NCI-H2196 (cell line): ENCODE measurements around the gene NSG2.

ENCODE experiments used
- DNase-seq: peaks from one replicate; lab custom pipeline; 2025; ENCODE audit not compliant: unreplicated experiment; lab: John Stamatoyannopoulos, UW

Gene NSG2

DNA sequence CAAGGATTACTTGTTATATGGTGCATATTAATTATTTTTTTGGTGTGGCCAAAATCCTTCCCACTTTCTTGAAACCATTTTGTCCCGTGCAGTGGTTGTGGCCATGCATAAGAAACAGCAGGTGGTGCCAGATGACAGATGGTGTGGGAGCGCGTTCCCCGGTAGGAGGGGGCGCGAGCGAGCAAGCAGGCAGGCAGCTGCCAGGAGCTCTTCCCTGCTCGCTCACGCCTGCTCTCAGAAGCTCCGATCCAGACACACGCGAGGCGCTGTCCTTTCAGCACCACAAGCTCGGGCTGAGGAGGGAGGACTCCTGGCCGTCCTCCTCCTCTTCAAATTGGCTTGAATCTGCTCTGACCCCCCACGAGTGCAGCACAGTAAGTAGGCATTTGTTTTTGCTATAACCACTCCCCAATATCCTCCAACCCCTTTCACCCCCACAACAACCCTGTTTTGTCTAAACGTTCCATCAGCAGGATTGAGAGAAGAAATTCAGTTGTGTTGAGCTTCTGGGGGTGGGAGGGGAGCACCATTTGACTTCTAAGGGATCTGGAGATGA lies at the start of gene NSG2:
Gene NSG2, plus strand, starts transcription at position 237 of the 556 bp plus-strand sequence. CDS start 1,050 bp downstream, outside the sequence.
- DNase-seq, result peak; percentile 90

DNA sequence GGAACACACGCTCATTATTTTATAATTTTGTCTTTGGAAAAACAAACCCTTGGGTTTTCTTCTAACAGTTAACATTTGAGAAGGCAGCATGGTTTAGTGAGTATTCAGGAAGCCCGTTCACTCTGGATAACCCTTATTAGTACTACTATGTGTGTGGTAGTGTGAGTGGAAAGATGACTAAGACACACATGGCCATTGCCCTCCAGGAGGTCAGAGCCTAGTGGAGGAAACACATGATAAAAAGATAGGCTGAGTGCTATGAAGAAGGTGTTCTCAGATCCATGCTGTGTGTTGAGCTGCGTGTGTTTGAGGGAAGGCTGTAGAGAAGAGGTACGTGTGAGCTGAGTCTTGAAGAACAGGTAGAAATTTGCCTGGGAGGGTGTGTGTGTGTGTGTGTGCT lies 48.2 kb upstream of the NSG2 start:
- no peak for DNase-seq

DNA sequence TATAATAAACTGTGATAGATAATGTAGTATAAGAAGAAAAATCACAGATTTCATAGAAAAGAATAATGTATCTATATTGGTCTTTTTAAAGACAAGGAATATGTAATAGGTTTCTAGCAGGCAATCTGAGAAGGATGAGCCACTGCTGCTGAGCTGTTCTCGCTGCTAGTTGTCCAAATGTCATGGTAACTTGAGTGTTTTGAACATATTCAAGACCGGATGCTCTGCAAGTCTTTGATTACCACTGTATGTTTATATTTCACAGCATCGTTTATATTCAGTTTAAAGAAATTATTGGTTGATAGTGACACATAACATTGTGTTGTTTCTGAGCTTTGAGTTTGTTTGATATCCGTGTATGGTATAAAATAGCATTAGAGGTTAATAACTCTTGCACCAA lies 47.0 kb upstream of the NSG2 start:
- DNase-seq, result no peak

DNA sequence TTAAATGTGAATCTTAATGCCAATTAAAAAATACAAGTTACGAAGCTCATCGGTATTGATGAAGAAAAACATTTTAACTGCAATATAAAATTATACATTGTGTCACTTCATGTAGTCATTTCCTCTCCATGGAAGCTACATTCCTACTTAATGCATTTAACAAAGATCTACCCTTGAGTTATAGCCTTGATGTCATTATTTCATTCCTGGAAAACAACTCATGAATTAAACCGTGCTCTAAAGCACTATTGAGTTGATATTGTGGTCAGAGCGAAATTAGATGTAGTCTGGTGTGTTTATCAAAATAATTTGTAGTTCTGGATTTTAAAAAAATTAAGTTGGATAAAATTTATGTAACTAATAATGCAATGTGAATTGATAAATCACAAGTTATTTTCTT lies 45.4 kb upstream of the NSG2 start:
- no peak for DNase-seq

DNA sequence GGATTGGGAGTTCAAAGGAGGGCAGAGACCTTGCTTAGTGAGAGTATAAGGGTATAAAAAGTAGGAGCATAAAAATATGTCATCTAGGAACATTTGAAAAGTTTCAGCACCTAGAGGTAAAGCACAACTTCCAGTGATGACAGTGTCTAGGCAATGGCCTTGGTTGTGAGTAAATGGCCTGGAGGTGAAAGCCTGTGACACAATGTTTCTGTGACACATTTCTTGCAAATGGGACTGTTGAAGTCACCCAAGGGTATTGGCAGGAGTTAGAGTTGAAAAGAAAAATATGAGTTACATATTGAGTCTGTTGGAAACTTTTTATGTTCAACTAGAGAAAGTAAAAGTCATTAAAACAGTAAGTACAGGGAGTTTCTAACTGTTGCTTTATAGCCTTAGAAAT lies 41.7 kb upstream of the NSG2 start:
- DNase-seq, result no peak

DNA sequence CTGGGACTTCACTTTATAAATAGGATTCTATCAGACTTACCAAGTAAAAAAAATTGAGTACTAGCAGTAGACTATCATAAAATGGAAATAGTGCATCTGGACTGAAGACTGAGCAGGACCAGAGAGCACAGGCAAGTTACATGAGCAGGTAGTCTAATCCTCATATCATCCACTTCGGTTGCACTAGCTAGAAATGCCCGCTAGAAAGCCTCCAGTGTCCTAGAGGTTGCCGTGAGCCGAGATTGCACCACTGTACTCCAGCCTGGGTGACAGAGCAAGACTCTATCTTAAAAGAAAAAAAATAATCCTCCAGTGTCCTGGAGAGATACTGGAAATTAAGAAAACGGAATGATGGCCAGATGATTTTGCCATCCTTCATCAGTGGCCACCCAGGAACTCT lies 36.6 kb upstream of the NSG2 start:
- no peak for DNase-seq

DNA sequence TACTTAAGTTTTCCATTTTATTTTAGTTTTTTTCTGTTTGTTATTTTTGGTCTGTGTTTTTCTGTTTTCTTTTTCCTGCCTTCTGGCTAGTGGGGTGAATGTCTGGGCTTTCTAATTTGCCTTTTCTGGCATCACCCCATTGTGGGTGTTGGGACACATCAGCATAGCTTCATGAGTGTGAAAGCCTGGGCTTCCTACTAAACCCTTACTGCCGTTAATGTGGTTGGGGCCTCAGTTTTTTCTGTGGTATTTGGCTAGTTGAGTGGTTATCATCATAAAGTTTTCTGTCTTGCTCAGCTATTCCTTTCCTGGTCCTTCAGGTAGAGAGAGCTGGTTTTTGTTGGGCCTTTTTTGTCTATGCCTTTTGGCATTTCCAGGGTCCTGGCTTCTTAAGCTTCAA lies 35.1 kb upstream of the NSG2 start:
- no peak for DNase-seq

DNA sequence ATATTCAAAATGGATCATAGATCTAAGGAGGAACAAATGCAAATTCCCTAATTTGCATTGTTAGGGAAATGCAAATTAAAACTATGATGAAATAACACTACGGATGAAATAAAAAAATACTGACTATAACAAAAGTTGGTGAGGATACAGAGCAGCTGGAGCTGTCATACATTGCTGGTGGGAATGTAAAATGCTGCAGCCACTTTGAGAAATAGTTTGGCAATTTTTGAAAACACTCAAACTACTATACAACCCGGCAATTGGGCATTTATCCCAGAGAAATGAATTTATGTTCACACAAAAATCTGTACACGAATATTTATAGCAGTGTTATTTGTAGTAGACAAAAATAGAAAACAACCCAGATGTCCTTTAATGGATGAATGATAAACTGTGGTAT lies 34.1 kb upstream of the NSG2 start:
- no peak for DNase-seq

DNA sequence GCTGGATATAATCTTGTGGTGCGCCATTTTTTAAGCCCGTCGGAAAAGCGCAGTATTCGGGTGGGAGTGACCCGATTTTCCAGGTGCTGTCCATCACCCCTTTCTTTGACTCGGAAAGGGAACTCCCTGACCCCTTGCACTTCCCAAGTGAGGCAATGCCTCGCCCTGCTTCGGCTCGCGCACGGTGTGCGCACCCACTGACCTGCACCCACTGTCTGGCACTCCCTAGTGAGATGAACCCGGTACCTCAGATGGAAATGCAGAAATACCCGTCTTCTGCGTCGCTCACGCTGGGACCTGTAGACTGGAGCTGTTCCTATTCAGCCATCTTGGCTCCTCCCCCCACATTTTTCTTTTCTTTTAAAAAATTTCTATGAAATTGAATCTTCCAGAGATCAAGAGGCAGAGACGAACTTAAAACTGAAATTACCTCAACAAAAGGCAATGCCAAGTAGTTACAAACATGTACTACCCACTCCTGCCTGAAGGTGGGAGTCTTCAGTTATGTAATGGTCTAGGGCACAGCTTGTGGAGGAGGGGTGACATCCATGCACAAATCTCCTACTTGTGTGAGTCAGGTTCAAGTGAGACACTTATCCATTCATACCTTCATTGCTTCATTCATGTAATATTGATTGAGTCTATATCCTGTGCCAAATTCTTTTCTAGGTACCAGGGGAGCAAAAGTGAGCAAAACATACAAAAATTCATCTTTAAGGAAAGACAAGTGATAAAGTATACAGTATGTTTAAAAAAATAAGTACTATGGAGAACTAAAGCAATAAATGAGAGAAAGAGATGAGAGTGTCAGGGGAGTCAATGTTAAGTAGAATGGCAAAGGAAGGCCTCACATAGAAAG lies 25.2 kb upstream of the NSG2 start:
- peak; percentile 70 for DNase-seq

DNA sequence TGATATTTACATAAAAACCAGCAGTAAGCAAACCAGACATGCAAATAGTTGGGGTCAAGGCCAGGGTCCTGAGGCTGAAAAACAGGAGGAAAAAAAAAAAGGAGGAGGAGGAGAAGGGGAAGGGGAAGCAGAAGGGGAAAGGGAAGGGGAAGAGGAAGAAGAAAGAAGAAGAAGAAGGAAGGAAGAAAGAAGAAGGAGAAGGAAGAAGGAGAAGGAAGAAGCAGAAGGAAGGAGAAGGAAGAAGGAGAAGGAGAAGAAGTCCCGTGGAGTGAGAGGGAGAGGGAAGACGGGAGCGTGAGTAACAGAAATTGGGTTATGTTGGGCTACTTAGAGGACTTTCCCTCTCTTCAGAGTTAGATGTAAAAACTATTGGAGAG lies 24.6 kb upstream of the NSG2 start:
- DNase-seq, result no peak

DNA sequence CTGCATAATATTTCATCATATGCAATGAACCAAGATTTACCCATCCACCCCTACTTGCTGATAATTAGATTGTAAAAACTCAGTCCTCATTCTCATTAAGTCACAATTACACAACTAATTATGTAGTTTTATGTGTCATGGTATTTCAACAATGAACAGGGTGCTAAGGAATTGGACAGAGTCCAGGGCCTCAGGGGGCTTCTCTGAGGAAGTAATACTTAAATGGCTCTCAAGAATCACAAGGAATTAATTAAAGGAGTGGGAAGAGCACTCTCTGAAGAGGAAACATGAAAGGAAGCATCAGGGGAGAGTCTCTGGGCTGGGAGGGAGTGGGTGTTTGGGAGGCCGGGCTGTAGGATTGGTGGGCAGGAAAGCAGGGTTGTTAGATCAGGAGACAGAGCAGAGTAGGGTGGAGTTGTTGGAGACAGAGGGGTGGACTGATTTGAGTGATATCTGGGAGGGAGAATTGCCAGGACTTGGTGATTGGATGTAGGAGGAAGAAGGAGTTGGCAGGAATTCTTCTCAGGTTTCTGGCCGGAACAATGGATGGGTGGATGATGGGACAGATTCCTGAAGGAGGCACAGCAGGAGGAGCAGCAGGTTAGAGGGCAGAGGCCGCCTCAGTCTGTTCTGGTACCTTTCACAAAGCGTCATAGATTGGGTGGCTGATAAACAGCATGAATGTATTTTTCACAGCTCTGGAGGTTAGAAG lies 23.0 kb upstream of the NSG2 start:
- no peak for DNase-seq

DNA sequence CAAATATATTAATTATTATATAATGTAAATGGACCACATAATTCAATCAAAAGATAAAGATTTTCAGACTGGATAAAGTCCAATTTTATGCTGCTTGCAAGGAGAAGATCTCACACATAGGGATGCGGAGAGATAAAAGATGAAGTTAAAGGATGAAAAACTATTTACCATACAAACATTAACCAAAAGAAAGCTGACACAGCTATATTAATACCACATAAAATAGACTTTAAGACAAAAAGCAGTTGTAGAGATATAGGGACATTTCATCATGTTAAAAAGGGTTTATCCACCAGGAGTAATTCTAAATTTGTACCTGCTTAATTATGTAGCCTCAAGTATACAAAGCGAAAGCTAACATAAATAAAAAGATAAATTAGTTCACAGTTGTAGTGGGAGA lies 15.2 kb upstream of the NSG2 start:
- DNase-seq, result no peak

DNA sequence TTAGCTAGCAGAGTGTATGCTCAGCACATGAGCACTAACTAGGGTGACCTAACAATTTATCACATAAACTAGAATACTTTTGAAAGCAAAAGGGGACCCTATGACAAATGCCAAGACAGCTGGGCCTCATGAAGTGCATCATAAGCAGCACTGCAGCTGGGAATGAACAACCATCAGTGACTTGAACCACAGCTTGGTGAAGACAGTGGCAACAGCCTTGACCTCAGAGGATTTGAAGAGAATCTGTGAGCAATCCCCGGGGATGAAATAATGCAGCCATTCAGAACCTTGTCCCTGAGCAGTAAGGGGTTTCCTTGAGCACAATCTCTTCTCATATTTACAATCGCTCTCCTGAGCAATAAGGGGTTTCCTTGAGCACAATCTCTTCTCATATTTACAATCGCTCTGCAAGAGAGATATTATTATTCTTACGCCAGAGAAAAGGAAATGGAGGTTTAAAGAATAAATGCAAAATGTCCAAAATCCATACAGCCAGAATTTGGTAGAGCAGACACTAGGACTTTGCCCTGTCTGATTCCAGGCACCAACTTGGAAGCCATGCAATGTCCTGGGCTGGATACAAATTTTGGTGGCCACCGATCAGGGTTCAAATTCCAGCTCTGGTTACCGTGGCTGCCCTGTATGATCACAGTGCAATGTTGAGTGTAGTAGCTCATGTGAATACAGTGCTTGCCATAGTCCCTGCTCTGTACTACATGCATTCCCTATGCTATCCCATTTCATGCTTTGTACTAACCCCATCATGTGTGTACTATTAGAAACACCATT lies 846 bp upstream of the NSG2 start:
- DNase-seq, result no peak

DNA sequence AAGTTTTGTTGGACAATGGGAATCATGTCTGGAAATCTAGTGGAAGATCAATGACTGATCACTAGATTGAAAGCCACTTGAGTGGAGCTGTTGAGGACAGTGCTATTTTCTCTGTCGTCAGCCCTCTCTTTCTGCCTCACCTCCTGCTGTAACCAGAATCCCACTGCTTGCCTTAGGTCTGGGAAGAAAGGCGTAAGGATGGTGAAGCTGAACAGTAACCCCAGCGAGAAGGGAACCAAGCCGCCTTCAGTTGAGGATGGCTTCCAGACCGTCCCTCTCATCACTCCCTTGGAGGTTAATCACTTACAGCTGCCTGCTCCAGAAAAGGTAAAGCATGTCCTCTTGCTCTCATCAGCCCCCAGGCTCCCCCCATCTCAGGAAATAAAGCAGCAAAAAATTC lies 1.1 kb downstream of the NSG2 start:
- no peak for DNase-seq

DNA sequence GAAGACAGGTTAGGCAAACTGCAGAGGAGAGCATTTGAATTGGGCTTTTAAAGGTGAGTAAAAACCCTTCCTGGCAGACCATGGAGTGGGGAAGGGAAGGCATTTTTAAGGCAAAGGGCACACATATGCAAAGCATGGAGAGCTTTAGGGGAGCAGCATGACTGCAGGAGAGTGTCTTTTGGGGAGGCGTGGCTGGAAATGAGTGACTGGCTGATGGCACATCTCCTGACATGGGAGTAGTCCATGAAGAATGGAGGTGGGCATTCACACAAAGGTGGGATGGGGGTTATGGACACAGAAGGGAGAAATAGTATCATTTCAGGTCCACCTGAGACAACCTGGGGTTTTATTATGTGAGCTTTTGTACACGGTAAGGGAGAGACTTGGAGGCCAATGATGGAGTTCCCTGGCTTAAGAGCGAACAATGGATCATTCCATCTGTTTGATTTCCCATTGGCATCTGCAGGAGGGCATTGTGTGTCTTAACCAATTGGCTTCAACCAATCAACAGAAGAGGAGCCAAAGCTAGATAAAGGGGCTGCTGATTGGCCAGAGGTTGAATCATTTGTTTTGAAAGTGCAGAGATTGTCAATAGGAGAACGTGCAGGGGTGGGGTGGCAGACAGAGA lies 2.1 kb downstream of the NSG2 start:
- no peak for DNase-seq

DNA sequence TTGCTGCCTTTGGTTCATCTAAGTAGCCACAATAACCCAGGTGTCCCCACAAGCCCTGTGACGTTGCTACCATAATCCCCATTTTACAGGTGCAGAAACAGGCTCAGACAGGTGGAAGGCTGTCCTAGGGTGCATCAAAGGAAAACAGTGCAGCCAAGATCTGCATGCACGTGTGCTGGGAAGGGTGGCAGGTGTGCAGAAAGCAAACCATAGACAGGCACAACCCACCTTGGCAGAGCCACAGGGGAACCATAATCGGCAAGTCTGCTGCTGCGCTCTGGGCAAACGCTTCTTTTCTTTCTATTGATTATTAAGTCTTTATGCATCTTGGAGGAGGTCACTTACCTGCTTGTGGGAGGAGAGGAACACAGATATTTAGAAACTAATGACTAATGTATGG lies 7.1 kb downstream of the NSG2 start:
- no peak for DNase-seq

DNA sequence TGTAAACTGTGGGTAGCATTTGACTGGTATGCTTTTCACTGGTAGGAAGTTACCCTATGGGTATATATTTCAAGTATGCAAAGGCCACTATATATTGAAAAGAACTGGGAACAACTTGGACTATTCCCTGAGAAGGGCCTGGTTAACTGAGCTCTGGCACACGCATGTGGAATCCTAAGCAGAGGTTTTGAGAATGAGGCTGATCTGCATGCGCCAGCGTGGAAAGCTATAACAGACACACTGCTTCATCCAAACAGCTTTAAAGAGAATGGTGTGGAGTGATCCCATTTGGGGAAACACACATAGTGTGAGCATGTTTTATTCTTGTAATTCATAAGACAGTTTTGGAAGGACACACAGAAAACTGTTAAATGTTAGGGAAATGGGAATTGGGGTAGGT lies 8.4 kb downstream of the NSG2 start:
- DNase-seq, result no peak

DNA sequence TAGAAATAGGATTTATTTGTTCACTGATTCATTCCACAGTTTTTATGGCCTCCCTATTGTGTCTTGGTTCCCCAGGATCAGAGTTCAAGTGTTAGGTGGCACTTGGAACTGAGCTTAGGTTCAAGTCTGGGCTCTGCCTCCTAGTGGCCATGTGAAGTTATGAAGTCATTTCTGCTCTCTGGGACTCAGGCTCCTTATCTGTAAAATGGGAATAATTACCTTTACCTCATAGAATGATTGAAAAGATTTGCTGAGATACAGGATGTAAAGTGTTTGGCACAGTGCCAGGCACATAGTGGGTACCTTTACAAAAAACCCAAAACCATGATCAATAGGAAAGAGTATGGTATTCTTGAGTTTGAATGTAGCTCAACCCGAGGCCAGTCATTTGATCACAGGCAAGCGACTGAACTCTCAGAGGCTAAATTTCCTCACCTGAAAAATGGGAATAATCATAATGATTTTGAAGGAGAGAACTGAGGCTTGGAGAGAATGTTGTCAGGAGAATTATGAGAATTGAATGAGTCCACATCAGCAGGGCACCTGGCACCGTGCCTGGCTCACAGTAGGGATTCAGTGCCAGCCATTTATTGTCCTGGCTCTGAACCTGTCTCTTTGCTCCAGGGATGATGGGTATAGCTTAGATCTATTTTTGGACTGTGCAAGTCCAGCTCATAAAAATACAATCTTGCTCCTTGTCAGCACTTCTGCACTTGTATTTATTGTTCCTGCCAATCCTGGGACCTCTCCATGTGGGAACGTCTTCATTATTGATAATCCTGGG lies 10.8 kb downstream of the NSG2 start:
- no peak for DNase-seq

DNA sequence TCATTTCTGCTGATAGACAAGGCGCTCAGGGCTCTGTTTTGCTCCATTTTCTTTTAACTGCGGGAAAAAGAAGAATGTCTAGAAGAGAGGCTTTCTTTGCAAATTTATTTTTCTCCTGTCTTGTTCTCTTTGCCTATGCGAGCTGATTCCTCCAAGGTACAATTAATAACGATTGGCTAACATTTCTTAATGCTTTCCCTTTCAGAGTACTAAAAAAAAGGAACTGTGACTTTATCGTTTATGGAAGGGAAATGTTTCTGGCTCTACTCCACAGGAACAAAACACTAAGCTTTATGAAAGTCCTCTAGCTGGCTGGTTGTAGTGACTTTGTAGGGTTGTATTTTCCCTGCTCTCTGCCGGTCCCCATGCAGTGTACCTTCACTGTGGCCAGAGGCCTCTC lies 11.7 kb downstream of the NSG2 start:
- no peak for DNase-seq

DNA sequence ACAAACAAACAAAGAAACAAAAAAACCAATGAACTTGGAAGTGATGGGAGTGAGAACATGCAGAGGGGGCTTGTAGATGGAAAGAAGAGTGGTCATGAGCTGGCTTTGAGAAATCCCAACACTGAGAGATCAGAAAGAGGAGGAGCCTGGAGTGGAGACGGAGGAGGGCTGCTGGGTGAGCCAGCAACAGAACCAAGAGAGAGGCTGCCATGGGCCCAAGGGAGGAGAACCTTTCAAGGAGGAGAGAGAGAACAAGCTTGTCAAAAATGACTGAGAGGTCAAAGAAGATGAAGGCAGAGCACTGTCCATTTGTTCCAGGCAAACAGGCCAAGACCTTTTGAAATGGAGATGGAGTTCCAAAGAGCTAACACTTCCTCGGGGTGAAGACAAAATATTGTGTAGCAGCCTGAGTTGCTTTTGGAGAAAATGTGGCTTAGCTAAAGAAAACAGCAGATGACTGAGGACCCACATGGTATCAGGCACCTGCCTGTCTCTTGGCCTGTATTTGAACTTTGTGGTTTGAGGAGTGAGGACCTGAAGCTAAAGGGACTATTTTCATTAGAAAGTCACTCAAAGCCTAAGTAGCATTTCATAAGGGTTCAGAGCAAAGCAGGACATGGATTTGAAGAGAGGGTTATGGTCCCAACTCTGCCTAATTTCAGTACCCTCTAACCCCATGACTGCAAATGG lies 13.1 kb downstream of the NSG2 start:
- DNase-seq, result no peak
